HG03354 (cell line): ENCODE measurements around the gene SLC38A5.
"Not testable (repeated sequence)": the region's sequence is repeated elsewhere in the genome, so short reads cannot be mapped to it uniquely, and the experiment has no call there.

Experiments used
- ATAC-seq: cut with Tn5 transposase; IDR thresholded peaks from one replicate; pipeline ENCODE4 v1.9.1; 2021; ENCODE audit warnings: mild to moderate bottlenecking; ENCODE audit not compliant: unreplicated experiment, poor library complexity, severe bottlenecking

SLC38A5 gene

DNA sequence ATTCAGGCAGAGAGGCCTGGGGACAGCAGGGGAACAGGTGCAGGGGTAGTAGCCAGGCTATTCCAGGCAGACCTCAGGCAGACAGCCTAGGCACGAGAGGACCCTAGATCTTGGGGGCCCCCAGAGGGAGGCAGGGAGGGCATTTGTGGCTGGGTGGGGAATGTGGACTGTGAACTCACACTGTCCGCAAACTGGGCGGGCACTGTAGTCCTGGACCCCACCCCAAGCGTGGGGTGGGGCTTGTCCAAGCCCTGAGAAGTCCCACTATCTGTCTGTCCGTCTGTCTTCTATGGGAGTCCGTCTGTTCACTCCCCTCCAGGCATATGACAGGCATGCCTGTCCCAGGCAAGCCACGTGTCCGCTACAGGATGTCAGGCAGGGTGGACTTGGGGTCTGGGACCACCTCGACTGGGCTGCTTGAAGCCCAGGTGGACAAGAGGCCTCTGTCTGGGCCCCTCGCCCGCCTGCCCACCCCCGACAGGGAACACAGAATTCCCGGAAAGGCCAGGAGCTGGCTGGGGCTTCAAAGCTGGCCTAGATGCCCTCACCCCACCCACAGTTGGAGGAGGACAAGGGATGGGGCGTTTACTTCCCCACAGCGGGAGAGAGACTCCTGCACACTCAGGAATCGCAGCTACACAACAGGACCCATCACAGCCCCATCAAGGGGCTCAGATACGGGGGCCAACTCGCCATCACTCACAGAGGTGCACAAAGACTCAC, at the start of gene SLC38A5:
Gene SLC38A5 (minus strand): TSS at position 151 of the 723 bp plus-strand sequence. CDS start 2,336 bp downstream, outside the sequence.
- ATAC-seq = no peak

DNA sequence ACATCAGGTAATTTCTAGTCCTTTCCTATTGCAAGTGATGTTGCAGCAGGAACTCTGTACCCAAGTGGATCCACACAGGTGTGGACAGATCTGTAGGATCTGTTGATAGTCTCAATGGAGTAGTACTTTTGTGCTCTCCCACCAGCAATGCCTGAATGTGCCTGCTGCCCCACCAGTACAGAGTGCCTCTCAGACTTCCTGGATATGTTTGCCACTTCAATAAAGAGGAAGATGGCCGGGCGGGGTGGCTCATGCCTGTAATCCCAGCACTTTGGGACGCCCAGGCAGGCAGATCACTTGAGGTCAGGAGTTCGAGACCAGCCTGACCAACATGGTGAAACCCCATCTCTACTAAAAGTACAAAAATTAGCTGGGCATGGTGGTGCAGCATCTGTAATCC, 49.4 kb upstream of the SLC38A5 start:
- not testable (repeated sequence) for ATAC-seq

DNA sequence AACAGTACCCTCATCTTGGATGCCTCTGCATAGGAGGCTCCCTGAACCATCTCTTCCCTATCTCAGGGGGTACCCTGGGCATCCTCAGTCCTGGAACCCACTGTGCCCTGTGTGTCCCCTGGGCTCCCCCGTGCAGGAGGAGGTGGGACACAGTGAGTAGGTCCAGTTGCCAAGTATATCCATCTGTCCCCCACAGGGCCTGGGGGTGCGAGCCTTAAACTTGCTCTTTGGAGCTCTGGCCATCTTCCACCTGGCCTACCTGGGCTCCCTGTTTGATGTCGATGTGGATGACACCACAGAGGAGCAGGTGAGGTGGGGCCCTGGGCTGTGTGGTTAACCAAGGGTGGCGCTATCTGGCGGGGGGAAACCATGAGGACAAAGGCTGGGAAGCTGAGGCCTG, 46.9 kb upstream of the SLC38A5 start:
- ATAC-seq = no peak

DNA sequence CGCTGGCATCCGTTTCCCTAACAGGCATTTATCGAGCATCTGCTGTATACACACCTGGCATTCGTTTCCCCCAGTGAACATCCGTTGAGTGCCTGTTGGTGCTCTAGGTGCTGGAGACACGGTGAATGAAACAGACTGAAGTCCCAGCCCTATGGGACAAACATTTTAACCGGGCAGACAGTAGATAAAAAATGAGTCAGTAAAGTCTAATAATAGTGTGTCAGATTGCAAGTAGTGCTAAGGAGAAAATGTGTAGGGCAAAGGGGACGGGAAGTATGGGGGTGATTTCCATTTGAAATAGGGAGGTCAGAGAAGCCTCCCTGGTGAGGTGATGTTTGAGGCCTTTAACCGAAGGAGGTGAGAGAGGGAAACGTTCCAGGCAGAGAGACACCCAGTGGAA, 46.2 kb upstream of the SLC38A5 start:
- no peak for ATAC-seq

DNA sequence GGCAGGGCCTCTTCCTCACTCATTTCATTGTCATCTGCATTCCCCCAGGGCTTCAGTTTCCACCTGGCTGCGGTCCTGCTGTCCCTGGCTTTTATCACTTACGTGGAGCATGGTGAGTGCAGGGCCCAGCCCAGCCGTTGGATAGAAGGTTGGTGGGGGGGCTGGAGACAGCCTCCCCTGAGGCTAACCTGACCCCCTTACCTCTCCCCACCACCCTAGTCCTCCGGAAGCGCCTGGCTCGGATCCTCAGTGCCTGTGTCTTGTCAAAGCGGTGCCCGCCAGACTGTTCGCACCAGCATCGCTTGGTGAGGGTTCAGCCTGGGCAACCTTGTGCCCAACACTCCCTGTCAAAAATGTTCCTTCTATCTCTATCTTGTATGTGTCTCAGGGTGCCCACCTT, 45.8 kb upstream of the SLC38A5 start:
- ATAC-seq = no peak

DNA sequence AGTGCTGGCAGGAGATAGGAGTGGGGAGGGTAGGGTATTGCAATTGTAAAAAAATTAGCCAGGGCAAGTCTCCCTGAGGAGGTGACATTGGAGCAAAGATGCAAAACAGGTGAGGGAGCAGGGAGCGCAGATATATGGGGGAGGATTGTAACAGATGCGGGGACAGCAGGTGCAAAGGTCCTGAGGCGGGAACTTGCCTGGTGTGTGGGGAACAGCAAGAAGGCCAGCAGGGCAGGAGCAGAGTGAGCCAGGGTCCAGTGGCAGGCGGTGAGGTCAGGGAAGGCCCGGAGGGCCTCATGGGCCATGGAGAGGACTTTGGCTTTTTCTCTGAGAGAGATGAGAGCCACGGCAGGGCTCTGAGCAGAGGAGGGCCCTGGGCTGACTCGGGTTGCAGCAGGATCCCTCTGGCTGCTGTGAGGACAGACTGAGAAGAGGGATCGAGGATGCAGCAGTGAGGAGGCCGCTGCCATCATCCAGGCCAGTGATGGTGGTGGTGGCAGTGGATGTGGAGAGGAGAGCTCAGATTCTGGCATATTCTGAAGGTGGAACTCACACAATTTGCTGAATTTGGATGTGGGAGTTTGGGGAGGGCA, 44.9 kb upstream of the SLC38A5 start:
- ATAC-seq = no peak

DNA sequence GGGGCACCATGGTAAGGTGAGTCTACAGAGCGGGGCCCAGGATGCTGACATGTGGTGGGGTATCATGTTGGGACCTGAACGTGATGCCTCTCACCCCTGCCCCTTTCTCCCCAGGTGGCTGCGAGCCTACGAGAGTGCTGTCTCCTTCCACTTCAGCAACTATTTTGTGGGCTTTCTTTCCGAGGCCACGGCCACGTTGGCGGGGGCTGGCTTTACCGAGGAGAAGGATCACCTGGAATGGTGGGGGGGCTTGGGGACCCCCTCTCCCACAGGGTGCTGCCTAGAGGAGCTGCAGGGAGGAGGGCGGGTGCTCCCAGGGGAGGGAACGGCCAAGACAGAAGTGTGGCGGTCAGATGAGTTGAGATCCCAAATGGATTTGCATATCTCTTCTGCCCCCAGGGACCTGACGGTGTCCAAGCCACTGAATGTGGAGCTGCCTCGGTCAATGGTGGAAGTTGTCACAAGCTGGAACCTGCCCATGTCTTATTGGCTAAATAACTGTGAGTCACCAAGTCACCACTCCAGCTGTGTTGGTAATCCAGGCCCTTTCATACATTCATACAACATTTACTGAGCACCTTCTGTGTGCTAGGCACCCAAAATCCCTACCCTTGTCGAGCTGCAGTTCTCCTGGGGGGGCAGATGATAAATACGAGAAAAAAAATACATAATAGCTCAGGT, 44.2 kb upstream of the SLC38A5 start:
- no peak for ATAC-seq

DNA sequence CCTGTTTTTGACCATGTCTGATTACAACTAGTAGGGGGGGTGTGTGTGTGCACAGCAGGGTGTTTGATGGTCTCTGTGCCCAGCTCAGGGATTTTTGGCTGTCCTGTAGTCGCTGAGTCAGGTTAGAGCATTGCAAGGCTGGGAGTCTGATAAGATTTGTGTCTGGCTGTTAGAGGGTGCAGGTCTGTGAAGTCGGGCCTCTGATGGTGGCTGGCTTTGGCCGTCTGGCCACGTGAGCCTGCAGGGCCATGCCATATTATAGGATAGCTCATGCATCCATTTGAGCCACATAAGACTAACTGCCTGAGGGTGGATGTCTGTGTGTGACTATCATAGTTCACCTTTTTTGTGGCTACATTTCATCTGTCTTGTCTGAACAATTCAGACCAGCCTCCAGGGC, 43.6 kb upstream of the SLC38A5 start:
- no peak for ATAC-seq

DNA sequence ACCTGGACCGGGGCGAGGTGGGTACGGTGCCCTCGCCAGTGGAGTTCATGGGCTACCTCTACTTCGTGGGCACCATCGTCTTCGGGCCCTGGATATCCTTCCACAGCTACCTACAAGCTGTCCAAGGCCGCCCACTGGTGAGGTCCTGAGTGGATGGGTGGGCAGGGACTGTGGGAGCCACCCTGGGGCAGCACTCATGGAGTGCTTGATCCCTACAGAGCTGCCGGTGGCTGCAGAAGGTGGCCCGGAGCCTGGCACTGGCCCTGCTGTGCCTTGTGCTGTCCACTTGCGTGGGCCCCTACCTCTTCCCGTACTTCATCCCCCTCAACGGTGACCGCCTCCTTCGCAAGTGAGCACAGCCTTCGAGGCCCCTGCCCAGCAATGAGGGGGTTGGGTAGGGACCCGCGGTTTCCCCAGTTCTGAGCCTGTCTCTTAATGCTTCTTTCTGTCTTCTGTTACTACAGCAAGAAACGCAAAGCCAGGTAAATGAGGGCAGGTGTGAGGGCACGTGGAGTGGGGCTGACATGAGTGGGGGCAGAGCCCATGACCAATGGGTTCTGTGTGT, 42.4 kb upstream of the SLC38A5 start:
- ATAC-seq = no peak

DNA sequence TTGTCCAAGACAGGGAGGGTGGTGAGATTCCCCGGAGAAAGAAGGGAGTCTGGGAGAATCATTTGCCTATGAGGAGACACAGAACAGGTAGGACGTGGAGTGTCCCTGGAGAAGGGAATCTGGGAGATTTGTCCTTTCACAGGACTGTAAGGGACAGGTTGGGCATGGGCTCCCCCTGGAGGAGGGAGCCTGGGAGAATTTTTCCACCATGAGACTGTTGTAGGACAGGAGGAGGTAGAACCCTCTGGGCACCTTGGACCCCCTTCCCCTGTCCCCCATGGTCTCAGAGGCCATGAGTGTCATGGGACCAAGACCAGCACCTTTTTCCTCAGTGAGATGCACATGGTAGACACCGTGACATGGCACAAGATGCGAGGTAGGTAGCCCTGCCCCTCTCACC, 41.5 kb upstream of the SLC38A5 start:
- ATAC-seq = no peak

DNA sequence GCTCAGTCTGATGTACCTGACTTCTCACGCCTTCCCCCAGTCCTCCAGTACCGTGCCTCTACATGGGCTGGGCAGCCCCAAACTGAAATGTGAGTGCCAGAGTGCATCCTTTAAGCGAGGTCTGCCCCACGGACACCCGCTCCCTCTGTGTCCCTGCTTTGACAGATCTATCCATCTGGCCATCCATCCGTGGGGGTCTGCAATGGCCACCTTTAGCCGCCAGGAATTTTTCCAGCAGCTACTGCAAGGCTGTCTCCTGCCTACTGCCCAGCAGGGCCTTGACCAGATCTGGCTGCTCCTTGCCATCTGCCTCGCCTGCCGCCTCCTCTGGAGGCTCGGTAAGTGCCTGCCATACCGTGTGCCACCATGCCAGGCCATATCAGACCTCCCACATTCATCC, 39.6 kb upstream of the SLC38A5 start:
- peak; percentile 7 for ATAC-seq

DNA sequence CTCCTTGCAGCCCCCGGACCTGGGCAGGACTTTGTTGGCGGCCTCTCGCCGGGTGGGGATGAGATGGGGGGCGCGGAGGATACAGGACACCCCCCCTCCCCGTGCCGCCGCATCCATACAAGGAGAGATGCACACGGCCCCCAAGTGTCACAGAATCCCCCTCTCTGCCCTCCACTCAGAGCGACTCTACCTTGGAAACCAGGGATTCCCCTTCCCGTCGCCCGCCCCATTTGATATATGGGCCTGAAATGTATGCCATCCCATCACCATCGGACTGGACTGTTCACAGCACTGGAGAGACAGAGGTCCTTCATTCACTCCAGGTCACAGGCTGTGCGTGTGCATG, 39.2 kb upstream of the SLC38A5 start:
- ATAC-seq = peak; percentile 11

DNA sequence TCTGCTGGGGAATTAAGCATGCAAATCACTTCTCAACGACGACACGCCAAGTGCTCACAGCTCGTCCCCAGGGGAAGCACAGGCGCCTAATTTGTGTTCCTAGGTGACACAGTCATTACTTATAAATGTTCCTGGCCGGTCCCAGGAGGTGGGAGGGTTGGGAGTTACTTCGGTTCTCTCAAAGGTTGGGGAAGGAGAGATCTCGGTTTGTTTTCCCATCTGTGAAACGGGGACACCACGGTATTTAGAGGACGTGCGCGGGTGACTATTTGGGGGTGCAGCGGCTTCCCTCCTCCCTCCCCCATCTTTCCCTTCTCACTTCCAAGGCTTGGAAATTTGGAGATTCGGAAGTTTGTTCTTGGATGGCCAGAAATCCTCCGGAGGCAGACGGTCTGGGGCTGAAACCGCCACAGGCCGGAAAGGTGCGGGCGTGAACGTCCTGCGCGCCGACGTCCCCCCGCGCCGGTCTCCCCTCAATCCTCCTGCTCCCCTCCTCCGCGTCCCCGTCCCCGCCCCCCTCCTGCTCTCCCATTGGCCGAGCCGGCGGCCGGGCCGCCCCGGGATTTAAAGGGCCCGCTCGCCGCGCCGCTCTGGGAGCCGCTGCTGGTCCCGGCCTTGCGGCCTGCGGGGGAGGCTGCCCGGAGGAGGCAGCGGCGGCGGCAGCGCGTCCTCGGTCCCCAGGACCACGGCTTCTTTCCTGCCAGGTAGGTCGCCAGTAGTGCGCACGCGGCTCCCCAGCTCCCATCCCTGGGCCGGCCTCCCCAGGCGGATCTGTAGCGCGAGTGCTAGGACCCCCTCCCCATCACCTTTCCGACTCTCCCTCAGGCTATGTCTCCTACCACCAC, 38.6 kb upstream of the SLC38A5 start, which contains the start of gene PORCN:
Gene PORCN (plus strand): TSS at position 593 of the 845 bp plus-strand sequence. CDS start 829 bp downstream, outside the sequence.
- ATAC-seq = peak; percentile 77

DNA sequence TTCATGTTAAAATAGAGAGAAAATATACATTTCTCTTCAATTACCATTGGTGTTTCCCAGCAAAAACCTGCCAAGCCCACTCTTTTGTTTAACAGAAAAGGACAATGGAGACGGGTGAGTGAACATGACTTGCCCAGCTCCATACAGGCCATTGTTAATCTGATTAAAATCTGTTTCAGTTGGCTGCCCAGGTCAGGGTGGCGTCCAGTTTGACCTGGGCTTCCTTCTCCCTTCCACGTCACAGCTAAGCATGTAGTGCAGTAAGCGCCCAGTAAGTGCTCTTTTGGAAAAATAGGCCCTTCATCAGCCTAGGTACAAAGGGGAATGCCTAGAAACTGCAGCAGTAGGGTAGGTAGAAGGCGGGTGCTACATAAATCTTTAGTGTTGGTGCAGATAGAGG, 37.2 kb upstream of the SLC38A5 start:
- ATAC-seq = no peak

DNA sequence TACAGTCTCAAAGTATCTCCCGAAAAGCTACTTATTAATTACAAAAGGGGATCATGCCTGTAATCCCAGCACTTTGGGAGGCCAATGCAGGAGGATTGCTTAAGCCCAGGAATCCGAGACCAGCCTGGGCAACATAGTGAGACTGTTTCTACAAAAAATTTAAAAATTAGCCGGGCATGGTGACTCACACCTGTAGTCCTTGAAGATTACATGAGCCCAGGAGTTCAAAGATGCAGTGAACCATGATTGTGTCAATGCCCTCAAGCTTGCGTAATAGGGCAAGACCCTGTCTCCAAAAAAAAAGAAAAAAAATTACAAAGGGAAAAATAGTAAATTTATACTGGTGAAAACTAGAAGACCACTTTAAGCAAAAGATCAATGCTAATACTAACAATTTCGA, 35.4 kb upstream of the SLC38A5 start:
- no peak for ATAC-seq

DNA sequence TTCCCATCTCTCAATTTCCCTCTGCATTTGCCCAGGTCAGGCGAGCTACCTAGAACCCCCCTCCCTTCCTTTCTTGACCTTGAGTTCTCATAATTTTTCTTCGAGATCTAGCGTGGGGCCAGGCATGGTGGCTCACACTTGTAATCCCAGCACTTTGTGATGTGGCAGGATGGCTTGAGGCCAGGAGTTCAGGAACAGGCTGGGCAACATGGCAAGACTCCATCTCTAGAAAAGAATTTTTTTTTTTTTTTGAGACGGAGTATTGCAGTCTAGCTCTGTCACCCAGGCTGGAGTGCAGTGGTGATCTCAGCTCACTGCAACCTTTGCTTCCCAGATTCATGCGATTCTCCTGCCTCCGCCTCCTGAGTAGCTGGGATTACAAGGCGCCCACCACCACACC, 34.2 kb upstream of the SLC38A5 start:
- ATAC-seq = no peak

DNA sequence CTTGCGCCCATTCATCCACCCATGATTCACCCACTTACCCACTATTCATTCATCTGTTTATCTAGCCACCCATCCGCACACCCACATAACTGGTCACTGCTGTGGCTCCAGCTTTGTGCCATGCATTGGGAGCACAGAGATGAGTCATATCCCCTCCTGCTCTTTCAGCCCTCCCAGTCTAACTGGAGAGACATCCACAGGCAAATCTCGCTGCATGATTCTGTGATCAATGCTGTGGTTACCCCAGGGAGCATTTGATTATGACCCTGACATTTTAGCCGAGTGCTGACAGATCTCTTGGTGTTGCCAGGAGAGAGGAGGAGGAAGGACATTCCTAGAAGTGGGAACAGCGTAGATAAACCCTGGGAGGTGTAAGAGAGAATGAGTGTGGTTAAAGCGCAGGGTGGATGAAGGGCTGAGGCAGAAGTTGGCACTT, 28.3 kb upstream of the SLC38A5 start:
- no peak for ATAC-seq

DNA sequence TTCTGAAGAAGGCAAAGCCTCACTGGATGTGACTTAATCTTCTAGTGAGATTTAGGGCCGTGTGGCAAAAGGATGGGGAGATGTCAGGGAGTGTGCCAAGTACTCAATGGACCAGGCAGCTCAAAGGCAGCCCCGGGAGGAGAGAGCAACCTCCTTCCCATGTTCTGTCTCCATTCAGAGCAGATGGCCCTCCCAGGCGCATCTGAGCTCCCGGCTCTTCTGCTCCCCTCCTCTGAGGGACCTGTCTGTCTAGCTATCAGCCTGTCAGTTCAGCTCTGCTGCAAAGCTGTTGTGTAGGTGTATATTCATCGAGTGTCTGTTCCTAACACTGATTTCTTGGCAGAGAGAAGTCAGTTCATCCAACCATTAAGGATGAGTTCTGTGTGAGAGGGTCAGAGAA, 27.8 kb upstream of the SLC38A5 start:
- ATAC-seq = no peak

DNA sequence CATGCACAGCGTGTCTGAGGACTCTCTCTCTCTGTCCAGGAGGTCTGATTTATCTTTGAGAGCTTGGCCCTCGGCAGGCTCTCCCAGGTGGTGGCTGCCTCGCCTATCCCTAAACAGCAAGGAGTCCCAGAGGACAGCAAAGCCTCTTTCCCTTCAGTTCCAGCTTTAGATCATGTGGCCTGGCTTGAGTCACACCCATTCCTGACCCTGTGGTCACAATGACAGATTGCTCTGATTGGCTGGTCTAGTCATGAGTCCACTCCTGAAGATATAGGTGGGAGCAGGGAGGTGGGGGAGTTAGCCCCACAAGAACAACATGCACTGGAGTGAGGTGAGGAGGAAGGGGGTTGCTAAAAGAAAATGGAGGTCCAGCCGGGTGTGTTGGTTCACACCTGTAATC, 26.6 kb upstream of the SLC38A5 start:
- ATAC-seq = no peak

DNA sequence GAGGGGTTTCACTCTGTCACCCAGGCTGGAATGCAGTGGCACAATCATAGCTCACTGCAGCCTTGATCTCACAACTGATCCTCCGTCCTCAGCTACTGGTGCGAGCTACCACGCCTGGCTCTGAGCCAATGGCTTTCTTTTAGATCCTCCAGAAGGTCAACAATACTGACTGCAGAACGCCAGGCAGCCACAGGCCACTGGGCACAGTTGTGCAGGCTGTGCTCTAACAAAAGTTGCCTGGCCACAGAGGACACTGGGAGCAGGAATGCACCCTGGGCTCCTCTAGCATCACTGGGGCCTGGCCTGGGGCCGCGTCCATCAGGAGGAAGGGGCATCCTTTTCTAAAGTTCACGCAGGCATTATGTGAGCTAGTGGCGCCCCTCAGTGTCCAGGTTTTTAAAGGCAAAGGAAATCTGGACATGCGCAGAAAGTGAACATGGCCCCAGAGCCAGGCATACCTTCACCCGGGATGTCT, 23.9 kb upstream of the SLC38A5 start:
- ATAC-seq = no peak
